22Rv1 (cell line): ENCODE measurements around the gene DENND5B.

ENCODE experiments used
- H3K27ac ChIP-seq: fragments of 450-650 bp; 2 replicates; pipeline ENCODE4 v1.5.1; 2017
- CTCF ChIP-seq: fragments of 450-650 bp; IDR thresholded peaks from 2 replicates; pipeline ENCODE4 v1.5.1; 2017; ENCODE audit warnings: mild to moderate bottlenecking
- ZFX ChIP-seq: fragments of 450-650 bp; IDR thresholded peaks from 2 replicates; pipeline ENCODE4 v1.6.1; 2017; ENCODE audit warnings: antibody characterized with exemption, borderline replicate concordance

DENND5B gene

GRCh38 chr12:31353750-31354708 lies 236.9 kb downstream of the DENND5B start:
- H3K27ac ChIP-seq, result no peak overlapping the region
- TF ChIP-seq CTCF (no peak), ZFX (no peak)

GRCh38 chr12:31346267-31346666 lies 244.7 kb downstream of the DENND5B start:
- H3K27ac ChIP-seq, result no peak overlapping the region
- TF ChIP-seq CTCF (no peak), ZFX (no peak)

- no peak for TF ChIP-seq ZFX
- no peak for TF ChIP-seq CTCF
- H3K27ac ChIP-seq, result no peak overlapping the region
Observed at GRCh38 chr12:31343139-31343538, 247.8 kb downstream of the DENND5B start.

- TF ChIP-seq ZFX, result no peak
- TF ChIP-seq CTCF, result no peak
- no peak overlapping the region for H3K27ac ChIP-seq
Observed at GRCh38 chr12:31342286-31342685, 248.7 kb downstream of the DENND5B start.

- TF ChIP-seq CTCF (no peak), ZFX (no peak)
- H3K27ac ChIP-seq, result no peak overlapping the region
Observed at GRCh38 chr12:31339831-31340622, 250.9 kb downstream of the DENND5B start.

- no peak for TF ChIP-seq CTCF
- no peak for TF ChIP-seq ZFX
- no peak overlapping the region for H3K27ac ChIP-seq
Observed at GRCh38 chr12:31337952-31338351, 253.0 kb downstream of the DENND5B start.
